ENCODE data around the gene TUBG1. TPM values are rescaled to one million over a fixed set of nuclear protein-coding genes. Genes with fewer than 3 reads are reported as not detected.
"Not testable (repeated sequence)": the region's sequence is repeated elsewhere in the genome, so short reads cannot be mapped to it uniquely, and the experiment has no call there.

TUBG1 gene
- total RNA-seq, 1 experiment from 2014 or later: 139 TPM

DNA sequence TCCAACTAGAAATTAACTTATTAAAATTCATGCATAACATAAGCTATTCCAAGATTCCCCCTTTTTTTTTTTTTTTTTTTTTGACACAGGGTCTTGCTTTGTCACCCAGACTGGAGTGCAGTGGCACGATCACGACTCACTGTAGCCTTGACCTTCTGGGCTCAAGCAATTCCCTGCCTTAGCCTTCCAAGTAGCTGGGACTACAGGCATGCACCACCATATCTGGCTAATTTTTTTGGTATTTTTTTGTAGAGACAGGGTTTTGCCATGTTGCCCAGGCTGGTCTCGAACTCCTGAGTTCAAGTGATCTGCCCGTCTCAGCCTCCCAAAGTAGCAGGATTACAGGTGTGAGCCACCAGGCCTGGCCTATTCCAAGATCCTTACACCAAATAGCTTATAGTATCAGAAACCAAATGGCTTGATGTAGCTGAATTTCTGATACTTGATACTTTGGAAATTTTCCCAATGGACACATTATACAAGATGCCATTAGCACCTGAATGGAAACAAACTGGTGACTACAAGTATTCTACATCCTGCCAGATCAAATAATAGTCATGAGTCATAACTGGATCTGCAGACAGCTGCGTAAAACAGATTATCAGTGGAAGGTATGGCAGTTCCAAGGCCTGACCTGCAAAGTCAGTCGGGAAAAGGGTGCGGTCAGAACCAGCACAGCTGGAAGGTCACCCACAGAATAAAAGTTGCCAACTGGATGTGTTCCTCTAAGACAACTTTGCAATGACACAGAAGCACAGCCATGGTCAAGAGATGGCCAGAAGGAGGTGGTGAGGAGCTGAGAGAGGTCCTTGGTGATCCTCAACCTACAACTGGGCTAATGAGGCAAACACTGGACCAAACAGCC is 14.5 kb downstream of the TUBG1 start (continued):
- TF ChIP-seq ZNF274 (IDR thresholded peaks at IDR 0.05; ENCODE audit: low read depth, low read length) (no peak), CTCF (IDR thresholded peaks at IDR 0.05 in 2 of 3, conservative IDR thresholded peaks at IDR 0.05 in 1 of 3; ENCODE audit: borderline replicate concordance in 1 of 3, insufficient read depth in 1 of 3, low read depth in 2 of 3, low read length in 2 of 3) (peak; percentile 25 to 49 (median 42); a peak in 4 of 6 replicates)

DNA sequence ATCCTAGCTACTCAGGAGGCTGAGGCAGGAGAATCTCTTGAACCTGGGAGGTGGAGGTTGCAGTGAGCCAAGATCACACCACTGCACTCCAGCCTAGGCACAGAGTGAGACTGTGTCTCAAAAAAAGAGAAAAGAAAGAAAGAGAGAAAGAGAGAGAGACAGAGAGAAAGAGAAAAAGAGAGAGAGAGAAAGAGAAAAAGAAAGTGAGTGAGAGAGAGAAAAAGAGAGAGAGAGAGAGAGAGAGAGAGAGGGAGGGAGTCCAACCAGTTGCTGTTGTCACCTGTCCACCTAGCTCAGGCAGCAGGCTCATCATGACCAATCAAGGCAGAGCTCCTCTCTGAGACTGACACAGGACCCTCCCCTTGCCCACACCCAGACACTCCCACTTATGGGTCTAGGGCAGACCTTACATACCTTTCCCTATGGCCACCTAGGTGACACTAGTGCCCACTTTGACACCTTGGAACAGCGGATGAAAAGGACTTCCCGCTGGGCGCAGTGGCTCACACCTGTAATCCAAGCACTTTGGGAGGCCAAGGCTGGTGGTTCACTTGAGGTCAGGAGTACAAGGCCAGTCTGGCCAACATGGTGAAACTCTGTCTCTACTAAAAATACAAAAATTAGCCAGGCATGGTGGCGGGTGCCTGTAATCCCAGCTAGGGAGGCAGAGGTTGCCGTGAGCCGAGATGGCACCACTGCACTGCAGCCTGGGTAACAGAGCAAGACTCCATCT is 17.7 kb downstream of the TUBG1 start:
- peaks cover 13 to 20% of the 10 kb centered on the region in 2 experiments for H3K4me1 ChIP-seq (ENCODE audit: control insufficient read depth in 1 of 2, insufficient read depth in 2 of 2, low read length in 2 of 2)
- H3K4me3 ChIP-seq (replicated peaks in 1 of 2; ENCODE audit: low read depth in 1 of 2, low read length in 2 of 2); DNase-seq (ENCODE audit: low read depth, low spot score); H3K27ac ChIP-seq (ENCODE audit: low read depth, low read length); intact Hi-C loops (cut with micrococcal nuclease); H2AFZ ChIP-seq (ENCODE audit: low read depth, low read length, poor library complexity, severe bottlenecking); H3K9ac ChIP-seq (ENCODE audit: low read length); H3K27me3 ChIP-seq (ENCODE audit: insufficient read depth, low read length); H3K36me3 ChIP-seq (ENCODE audit: control insufficient read depth in 1 of 2, insufficient read depth in 2 of 2, low read length in 2 of 2); H3K79me2 ChIP-seq (ENCODE audit: insufficient read depth, low read length); H4K20me1 ChIP-seq (ENCODE audit: insufficient read depth); H3K4me2 ChIP-seq (ENCODE audit: low read length); BruUV-seq (replicated peaks); CTCF ChIA-PET; H3K9me3 ChIP-seq (ENCODE audit: control insufficient read depth in 1 of 2, insufficient read depth in 1 of 2, low read depth in 1 of 2, low read length in 2 of 2); H3K9me2 ChIP-seq (ENCODE audit: insufficient read depth): not testable (repeated sequence)
- peak; percentile 61 for ATAC-seq
- RAD21 ChIA-PET (ENCODE audit: low non-redundant PET in 1 of 2, low total read pairs in 2 of 2, uncharacterized antibody in 2 of 2, unreplicated experiment in 2 of 2): interaction anchor here in 1 of 2 experiments (0.6 kb wide), 1 partner anchor 50 kb away, joined by 3 read pairs; the partner anchor contains the start of gene PLEKHH3
- POLR2A ChIA-PET: interaction anchor here (0.5 to 0.6 kb wide), 2 partner anchors 15 to 20 kb away, joined by 3 to 4 read pairs; no protein-coding TSS in a partner anchor
